HG03439 (cell line): ENCODE results near the gene YWHAG.
"Not testable (repeated sequence)": the region's sequence is repeated elsewhere in the genome, so short reads cannot be mapped to it uniquely, and the experiment has no call there.

Experiments
- ATAC-seq: cut with Tn5 transposase; IDR thresholded peaks from one replicate; pipeline ENCODE4 v1.9.1; 2021; ENCODE audit warnings: mild to moderate bottlenecking, moderate library complexity; ENCODE audit not compliant: unreplicated experiment

The YWHAG gene

DNA sequence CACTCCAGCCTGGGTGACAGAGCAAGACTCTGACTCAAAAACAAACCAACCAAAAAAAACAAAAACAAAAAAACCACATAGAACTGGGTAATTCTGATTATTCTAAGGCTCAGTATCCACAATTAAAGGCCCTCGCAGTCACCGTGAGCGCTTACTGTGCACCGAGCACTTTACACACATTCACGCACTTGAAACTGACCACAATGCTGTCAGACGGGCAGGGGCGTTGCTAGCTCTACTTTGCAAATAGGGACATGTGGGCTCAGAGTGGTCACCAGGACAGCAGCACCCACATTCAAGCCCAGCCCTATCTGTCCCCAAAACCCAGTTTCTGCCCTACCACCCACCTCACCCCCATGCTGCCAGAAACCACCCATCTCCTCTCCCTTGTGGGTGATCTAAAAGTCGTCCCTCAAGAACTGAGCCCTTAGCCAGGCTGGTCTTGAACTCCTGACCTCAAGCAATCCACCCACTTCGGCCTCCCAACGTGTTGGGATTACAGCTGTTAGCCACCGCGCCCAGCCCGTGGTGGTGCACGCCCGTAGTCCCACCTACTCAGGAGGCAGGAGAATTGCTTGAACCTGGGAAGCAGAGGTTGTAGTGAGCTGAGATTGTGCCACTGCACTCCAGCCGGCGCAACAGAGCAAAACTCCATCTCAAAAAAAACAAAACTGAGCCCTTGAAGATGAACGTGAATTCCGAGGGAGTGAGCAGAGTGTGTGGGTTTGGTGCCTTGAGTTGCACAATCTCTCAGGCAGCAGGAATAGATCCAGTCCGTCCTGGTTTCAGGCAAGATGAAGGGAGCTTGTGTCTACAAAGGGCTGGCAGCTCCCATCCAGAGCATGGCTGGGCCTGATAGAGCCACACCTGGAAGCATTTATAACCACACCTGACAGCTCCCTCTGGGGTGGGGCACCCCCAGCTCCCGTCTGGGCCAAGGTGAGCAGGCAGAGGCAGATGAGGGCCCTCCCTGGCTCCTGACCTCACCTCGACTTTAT lies 61.7 kb downstream of the YWHAG start:
- ATAC-seq, result no peak

DNA sequence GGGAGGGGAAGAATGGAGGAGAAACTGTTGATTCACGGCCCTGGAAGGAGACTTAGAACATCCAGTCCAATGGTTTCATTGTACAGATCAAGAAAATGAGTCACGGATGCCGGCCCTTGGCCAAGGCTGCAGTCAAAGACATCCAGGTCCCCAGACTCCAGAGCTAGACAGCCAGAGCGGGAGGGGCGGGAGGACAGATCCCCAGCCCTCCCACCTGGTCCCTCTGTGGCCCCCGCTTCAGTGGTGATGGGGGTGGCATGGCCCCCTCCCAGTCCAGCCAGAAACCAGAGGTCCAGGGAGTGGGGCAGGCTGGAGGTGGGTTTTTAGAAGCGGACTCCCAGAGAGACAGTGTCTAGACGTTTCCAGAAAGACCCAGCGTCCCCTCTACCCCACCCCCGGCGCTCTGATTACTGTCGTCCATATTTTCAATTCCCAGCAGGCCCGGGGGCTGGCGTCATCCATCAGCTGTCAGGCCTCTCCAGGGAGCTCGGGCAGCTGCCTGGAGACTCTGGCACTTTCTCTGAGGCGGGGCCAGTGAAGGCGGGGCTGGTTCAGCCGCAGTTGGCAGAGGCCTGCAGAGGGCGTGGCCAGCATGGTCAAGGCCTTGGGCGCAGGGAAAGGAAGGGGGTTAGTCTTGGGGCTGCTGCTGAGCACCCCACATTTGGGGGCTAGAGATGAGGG lies 64.3 kb downstream of the YWHAG start:
- no peak for ATAC-seq

DNA sequence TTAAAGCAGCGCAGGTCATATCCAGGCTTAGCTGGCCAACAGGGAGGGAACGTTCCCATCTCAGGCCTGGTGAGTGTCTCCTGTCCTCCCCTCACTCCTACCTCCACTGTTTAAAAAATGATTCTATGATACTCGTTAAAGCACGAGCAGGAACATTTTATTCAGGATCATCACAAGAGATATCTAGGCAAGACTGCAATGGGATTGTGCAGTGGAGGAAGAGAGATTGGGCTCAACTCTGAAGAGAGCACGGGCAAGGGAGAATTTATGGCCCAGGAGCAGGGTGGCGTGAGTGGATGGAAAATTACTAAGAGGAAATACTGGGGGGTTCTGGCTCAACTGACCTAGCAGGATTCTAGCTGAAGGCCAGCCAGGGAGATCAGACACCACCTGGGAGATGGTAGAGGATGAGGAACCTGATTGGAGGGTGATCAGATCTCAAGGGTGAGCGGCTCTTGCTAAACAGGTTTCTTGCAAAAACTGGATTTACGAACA lies 65.3 kb downstream of the YWHAG start:
- ATAC-seq, result no peak

DNA sequence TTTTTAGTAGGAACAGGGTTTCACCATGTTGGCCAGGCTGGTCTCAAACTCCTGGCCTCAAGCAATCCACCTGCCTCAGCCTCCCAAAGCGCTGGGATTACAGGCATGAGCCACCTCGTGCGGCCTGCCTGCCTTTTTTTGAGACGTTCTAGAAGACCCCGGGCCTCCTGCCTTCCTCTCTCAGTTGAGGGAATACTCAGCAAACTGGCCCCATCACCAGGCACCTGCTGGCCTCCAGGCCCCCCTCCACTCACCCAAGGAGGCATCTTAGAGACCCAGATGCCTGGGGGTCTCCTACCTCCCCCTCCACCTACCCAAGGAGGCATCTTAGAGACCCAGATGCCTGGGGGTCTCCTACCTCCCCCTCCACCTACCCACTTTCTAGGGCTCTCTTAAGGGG lies 65.9 kb downstream of the YWHAG start:
- not testable (repeated sequence) for ATAC-seq

DNA sequence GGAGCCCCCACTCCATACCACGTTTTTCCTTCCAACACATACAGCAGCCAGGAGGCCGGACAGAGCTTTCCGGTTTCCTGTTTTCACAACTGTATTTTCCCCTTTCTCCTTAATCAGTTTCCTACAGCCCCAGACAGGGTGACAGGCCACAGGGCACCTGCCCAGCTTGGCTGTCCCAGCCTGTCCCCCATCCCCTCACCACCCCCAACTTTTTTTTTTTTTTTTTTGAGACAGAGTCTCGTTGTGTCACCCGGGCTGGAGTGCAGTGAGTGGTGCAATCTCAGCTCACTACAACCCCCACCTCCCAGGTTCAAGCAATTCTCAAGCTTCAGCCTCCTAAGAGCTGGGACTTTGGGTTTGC lies 66.6 kb downstream of the YWHAG start:
- ATAC-seq, result no peak

DNA sequence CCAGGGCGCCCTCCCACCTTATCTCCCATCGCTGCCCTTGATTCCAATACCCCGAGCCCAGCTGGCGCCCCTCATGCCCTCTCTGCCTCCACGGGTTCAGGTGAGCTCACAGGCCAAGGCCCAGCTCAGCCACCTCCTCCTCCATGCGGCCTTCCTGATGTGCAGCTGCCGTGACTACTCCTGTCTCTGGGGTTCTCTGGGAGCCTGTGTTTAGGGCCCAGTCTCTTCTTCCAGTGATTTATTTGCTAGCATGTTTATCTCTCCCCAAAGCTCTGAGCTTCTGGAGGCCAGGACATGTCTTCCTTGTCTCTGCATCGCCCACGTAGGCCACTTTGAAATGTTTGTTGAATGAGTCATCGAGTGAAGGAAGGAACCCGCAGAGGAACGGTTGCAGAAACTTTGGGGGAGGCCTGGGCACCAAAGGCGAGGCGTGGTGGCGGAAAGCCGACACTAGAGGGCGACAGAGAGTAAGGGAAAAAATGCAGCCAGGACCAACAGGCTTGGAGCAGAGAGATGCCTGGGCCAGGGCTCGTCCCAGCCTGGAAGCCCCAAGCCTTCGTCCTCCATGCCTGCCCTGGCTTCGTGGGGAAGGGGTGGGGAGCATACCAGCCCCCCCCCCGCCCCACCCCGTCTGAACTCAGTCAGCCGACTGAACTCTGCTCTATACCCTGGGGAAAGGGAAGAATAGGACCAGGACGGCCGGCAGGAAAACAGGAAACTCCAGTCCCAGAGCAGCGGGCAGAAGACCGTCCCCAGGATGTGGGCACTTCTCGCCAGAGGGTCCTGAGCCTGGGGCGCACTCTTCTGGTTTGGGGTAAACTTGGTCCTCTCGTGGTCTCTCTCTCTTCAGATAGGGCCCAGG lies 67.2 kb downstream of the YWHAG start:
- peak; percentile 86 for ATAC-seq

DNA sequence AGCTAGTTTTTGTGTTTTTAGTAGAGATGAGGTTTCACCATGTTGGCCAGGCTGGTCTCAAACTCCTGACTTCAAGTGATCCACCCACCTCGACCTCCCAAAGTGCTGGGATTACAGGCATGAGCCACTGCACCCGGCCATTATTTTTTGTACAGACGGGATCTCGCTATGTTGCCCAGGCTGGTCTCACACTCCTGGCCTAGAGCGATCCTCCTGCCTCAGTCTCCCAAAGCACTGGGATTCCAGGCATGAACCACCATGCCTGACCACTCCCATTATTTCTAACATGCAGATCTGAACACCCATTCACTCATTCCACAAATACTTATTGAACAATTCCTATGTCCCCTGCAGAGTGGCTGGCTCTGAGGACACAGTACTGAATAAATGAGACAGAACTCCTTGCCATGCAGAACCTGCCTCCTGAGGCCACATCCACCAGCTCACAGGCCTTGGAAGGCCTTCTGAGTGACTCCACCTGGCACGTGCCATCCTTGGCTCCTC lies 67.9 kb downstream of the YWHAG start:
- not testable (repeated sequence) for ATAC-seq

DNA sequence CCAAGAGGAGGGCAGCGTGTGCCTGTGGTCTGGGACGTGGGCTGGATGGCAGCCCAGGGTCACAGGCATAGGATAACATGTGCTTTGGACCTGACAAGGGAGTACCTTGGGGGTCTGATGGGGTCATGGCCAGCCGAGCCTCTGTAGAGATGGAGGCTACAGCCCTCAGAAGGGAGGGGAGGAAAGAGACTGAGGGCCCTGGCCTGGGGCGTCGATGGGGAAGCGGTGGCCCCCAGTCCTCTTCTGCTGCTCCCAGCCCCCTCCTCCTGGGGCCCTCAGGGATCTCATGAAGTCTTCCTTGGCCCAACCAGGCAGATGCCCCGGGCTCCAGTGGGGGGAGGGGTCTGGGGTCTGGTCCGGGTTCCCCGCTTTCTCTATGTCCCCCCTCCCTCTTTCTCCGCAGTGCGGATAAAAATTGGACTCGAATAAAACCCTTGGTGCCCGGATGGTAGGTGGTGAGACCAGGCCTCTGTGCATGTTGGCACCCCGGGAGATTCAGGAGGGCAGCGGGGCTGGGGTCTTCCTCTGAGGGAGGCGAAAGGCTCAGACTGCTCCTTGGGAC lies 71.9 kb downstream of the YWHAG start:
- ATAC-seq, result no peak

DNA sequence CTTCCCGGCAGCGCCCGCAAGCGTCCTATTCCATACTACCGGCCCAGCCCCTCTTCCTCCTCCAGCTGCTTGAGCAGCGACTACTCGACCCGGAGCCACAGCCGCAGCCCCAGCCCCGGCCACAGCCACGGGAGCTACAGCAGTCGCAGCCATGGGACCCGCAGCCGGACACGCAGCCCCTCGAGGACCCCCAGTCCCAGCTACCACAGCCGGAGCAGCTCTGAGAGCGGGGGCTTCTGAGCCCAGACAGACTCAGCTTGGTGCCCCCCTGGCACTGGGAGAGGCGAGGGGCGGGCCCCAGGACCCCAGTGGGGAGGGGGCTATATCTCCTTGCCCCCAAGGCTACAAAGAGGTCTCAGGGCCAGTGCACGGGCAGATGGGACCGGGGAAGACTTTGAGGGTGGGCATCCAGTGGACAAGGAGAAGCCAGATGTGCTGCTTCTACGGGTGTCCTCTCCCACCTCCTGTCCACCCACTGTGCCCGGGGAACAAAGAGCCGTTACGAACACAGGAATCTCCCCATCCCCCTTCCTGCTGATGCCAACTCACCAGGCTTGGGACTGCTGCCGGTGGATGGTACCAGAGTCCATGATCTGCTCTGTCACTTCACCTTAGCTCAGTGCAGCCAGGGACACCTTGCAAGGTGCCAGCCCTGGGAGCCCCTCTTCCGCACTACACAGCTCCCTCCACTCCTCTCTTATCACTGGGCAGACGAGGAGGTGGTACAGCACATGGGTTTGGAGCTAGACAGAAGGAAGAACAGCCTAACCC lies 73.0 kb downstream of the YWHAG start:
- no peak for ATAC-seq

DNA sequence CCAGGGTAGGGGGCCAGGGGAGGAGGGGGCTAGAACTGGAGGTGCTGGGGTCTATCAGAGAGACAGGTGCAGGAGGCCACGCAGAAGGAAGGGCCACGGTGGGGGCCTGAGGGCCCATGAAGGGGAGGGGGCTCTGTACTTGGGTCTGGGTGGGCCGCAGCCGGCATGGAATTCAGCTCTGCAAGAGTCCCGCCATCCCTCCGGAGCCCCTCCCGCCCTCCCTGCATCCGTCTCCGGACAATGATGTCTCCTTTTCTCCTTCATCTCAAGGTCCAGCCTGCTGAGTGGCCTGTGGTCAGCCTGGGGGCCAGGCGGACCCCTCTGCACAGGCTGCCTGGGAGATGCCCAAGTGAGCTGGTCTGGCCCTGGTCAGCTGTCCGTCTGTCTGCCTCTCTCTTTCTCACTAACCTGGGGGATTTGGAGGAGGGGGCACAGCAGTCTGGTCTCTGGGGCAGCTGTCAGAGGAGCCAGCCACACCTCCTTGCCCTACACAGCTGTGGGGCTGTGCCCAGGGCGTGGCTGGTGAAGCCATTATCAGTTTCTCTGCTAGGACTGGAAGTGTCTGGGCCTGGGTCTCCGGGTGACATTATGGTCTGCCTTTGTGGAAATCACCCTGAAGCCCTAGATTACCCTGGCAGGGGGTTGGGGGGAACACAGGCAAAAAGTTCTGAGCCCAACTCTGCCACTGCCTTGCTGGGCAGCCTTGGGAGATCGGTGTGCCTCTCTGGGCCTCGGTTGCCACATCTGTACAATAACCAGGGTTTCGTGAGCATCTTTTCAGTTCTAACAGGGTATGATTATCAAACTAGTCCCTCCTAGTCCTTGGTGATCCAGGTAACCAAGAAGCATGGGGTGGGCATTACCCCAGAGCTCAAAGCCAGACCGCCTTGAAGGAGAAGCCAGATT lies 75.3 kb downstream of the YWHAG start:
- no peak for ATAC-seq

DNA sequence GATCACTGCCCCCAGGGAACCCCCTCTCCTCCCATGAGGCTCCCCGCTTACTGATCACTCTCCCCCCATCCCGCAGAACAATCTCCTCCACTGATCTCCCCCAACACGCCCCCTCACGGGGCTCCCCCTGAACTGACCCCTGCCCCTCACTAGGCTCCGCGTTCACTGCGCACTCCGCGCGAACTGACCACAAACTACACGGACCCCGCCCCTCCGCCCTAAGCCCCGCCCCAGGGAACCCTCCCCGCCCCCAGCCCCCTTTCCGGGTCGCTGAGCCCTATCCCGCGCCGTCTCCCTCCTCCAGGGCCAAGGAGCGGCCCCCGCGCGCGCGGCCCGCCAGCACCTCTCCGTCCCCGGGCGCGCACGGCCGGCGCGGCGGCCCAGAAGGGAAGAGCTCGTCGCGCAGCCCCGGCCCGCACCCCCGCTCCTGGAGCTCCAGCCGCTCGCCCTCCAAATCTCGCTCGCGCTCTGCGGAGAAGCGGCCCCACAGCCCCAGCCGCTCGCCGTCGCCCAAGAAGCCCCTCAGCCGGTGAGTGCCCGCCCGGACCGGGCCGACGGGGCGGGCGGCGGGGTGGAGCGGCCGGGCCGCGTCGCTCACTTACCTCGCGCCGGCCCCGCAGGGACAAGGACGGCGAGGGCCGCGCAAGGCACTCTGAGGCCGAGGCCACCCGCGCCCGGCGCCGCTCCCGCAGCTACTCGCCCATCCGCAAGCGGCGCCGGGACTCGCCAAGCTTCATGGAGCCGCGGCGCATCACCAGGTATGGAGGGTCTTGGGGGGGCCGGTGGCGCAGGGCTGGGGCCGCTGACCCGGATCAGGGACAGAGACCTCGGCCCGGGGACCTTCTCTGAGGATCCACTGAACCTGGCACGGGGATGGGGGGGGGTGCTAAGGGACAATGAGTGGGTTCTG lies 76.2 kb downstream of the YWHAG start:
- no peak for ATAC-seq

DNA sequence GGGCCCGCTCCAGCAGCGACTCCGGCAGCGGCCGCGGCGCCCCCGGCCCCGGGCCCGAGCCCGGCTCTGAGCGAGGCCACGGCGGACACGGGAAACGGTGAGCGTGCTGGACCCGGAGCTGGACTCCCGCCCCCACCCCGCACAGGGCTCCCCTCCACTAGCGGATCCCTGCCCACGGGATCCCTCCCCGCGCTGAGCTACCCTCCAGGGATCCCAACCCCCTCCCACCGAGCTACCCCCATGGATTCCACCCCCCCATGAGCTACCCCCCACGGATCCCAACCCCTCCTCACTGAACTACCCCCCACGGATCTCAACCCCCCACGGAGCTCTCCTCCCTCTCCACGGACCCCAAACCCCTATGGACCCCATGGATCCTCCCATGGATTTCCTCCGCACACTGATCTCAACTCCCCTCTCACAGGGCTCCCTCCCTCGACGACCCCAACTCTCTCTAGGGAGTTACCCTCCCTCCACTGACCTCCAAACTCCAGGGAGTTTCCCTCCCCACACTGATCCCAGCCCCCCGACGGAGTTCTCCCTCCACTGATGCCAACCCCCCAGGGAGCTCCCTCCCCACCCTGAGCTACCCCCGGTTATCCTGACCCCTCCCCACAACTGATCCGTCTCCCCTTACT lies 77.0 kb downstream of the YWHAG start:
- ATAC-seq, result no peak

DNA sequence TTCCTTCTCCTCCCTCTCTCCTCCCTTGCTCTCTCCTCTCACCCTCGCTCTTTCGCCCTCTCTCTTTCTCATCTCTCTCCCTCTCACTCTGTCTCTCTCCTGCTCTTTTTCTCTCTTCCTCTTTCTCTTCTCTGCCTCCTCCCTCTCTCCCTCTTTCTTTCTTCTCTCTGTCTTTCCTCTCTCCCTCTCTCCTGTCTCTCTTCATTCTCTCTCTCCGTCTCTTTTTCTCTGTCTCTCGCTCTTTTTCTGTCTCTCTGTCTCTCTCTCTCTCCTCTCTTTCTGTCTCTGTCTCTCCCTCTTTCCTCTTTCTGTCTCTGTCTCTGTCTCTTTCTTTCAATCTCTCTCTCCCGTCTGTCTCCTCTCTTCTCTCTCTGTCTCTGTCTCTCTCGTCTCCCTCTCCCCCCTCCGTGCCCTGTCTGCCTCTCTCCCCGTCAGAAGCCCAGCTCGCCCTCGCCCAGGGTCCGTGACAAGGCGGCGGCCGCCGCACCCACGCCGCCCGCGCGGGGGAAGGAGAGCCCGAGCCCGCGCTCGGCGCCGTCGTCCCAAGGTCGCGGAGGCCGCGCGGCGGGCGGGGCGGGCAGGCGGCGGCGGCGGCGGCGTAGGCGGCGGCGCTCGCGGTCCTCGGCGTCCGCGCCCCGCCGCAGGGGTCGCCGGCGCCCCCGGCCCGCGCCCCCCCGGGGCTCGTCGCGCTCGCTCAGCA lies 77.6 kb downstream of the YWHAG start:
- no peak for ATAC-seq

DNA sequence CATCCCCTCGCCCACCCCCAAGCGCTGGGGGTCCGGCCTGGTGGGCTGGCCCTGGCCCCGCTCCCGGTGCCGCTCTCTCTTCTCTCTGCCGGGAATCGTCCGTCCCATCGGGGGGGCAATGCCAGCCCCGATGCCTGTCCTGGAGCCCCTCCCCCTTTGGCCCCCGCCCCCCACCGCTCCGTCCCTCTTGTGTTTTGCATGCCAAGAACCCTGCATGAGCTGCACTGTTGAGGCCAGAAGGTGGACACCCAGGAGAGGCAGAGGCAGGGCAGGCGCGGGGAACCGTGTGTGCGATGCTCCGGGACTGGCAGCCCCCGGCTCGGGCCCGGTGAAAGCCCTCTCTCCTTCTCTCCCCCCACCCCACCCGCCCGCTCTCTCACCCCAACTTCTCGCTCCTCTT lies 78.4 kb downstream of the YWHAG start:
- ATAC-seq, result no peak

DNA sequence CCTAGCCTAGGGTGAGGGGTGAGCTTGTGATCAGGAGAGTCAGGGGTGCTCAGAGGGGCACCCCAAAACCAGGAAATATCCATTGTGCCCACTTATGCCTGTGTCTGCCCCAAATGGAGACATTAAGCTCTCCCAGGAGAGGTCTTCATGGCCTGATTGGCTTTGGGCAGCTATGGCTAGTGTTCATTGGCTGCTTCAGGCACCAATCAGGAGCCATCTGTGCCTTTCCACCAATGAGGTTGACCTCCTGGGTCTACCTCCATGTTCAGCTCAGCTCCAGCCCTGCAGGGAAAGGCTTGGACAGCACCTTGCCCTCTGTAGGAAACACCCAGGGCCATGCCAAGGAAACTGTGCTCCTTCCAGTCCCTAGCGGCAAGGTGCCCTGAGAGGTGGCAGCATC lies 80.3 kb downstream of the YWHAG start:
- no peak for ATAC-seq
